GM13976 (cell line): ENCODE measurements around the gene FGFR2.

Experiments
- DNase-seq: peaks from one replicate; pipeline ENCODE4 v3.0.0; 2012; ENCODE audit warnings: low spot score
- in situ Hi-C: fragments of 300-500 bp; cut with MboI; formaldehyde crosslinking; loops from one replicate; pipeline ENCODE4 v1.12.0; 2022; ENCODE audit warnings: low sequenced_read_pairs, mixed read lengths, inconsistent platforms; ENCODE audit not compliant: unreplicated experiment
- TF ChIP-seq, protein P1 (sequence below): IDR thresholded peaks from 2 replicates; pipeline ENCODE4 v1.5.1; 2012; ENCODE audit warnings: borderline replicate concordance, mild to moderate bottlenecking; ENCODE audit not compliant: insufficient read depth; ENCODE audit errors: extremely low read depth, missing control alignments, control extremely low read depth

Gene FGFR2

GRCh38 chr10:121553511-121554264, 44.6 kb downstream of the FGFR2 start:
- DNase-seq, result no peak
- TF ChIP-seq, protein P1, sequence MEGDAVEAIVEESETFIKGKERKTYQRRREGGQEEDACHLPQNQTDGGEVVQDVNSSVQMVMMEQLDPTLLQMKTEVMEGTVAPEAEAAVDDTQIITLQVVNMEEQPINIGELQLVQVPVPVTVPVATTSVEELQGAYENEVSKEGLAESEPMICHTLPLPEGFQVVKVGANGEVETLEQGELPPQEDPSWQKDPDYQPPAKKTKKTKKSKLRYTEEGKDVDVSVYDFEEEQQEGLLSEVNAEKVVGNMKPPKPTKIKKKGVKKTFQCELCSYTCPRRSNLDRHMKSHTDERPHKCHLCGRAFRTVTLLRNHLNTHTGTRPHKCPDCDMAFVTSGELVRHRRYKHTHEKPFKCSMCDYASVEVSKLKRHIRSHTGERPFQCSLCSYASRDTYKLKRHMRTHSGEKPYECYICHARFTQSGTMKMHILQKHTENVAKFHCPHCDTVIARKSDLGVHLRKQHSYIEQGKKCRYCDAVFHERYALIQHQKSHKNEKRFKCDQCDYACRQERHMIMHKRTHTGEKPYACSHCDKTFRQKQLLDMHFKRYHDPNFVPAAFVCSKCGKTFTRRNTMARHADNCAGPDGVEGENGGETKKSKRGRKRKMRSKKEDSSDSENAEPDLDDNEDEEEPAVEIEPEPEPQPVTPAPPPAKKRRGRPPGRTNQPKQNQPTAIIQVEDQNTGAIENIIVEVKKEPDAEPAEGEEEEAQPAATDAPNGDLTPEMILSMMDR, result no peak
- in situ Hi-C loops, result no loop called here

DNA sequence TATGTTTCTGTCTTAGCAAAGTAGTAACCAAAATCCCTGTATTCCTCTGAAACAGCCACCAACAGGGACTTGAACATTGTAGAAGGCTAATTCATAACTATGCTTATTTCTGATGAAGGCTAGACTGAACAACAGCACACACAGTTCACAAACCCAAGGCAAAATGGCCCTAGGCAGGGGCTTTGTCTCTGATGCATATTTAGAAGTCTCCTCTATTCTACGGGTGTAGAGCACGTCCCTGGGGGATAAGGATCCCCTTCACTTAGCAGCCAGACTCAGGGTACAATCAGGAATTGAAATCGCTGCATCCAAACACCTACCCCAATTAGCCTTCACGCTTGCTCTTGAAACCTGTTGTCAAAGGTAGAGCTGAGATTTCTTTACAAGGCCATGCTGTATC, 45.5 kb downstream of the FGFR2 start:
- DNase-seq, result no peak
- TF ChIP-seq, protein P1, result no peak
- in situ Hi-C loops, result no loop called here

- no peak for DNase-seq
- TF ChIP-seq, protein P1, result no peak
- in situ Hi-C loops, result no loop called here
Observed at GRCh38 chr10:121551210-121551885, 46.9 kb downstream of the FGFR2 start.

GRCh38 chr10:121544301-121544869, 53.9 kb downstream of the FGFR2 start:
- DNase-seq, result no peak
- TF ChIP-seq, protein P1, result no peak
- in situ Hi-C loops, result no loop called here

DNA sequence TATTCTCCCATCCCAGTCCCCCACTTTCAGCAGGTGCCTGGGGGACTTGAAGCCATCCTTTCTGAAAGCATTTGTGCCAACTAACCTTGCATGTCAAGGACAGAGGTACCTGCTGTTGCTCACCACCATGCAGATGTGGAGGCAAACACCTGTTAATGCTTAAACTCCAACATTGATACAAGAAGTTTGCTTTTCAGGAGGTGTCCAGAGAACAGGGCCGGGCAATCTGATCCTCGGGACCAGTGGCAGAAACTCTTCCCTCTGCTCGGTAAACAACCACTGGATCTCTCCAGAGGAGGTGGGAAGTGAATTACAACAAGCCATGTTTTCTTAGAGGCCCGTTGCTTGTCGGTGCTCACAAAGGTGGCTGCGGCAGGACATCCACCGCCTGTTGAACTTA, 54.7 kb downstream of the FGFR2 start:
- TF ChIP-seq, protein P1, result no peak
- DNase-seq, result no peak
- in situ Hi-C loops, result no loop called here

DNA sequence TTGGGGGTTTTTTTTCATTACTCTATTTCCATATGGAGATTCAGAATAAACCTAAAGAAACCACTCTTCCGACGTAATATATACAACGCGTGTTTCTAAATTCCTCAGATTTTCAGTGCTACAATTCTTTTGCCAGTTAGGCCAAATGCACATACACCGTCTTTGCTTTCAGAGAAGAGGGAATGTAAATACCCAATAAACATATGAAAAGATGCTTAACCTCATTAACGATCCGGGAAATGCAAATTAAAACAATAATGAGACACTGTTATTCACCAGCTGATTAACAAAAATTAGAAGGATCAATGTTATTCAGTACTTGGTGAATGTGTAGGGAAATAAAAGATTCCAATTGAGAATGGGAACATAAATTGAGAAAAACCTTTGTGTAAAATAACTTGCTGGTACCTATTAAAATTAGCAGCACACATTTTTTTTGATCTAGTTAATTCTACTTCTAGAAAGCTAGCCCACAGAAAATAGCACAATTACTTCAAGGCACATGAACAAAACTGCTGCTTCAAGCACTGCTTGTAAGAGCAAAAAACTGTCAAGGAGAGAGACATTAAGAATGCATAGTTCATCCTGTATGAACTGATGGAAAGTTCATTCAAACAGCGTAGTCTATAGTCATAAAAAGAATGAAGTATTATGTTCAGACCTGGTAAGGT, 56.7 kb downstream of the FGFR2 start:
- TF ChIP-seq, protein P1, result no peak
- in situ Hi-C loops, result no loop called here
- no peak for DNase-seq
